ENCODE measurements around the gene MBTPS1. TPM values are rescaled to one million over a fixed set of nuclear protein-coding genes. Genes with fewer than 3 reads are reported as not detected.

The MBTPS1 gene
- total and polyA plus RNA-seq, 2 experiments from 2014 or later: 18.1 to 49.3 TPM

DNA sequence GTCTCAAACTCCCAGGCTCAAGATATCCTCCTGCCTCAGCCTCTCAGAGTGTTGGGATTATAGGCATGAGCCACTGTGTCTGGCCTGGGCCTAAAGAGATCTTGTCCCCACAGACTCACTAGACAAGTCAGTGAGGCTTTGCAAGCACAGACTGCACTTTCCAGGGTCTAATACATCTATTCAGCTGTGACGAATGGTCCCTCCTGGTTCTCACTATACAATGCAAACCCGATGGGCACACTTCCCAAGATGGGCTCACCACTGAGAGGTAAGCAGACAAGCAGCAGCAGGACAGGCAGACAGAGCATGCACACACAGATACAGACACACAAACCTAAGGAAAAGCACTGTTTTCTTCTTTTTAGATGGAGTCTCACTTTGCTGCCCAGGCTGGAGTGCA, 8.8 kb downstream of the MBTPS1 start:
- DNase-seq (ENCODE audit: low spot score): no peak
- H3K79me2 ChIP-seq (replicated peaks; ENCODE audit: insufficient read depth): peaks cover 100% of the 10 kb centered on the region
- no peaks in the 10 kb centered on the region for H3K36me3 ChIP-seq (ENCODE audit: insufficient read depth)
- peaks cover 1% of the 10 kb centered on the region for H3K27me3 Mint-ChIP-seq (ENCODE audit: insufficient read depth, low read depth, poor library complexity)
- no peak overlapping the region for H3K27ac ChIP-seq (ENCODE audit: low read depth)
- H3K27ac Mint-ChIP-seq: no peak overlapping the region
- no peak overlapping the region for H3K4me2 ChIP-seq
- no peaks in the 10 kb centered on the region for H3F3A ChIP-seq (replicated peaks; ENCODE audit: low read depth)
- no peak for ATAC-seq
- H2AFZ ChIP-seq: no peak overlapping the region
- no peaks in the 10 kb centered on the region for H3K4me1 ChIP-seq (ENCODE audit: insufficient read depth)
- no peaks in the 10 kb centered on the region; the same call in 1 of the 3 replicates for H3K4me1 Mint-ChIP-seq
- H3K27me3 ChIP-seq (ENCODE audit: insufficient read depth): no peaks in the 10 kb centered on the region
- no peaks in the 10 kb centered on the region for H3K9me2 ChIP-seq (ENCODE audit: insufficient read depth)
- TF ChIP-seq ZNF331 (CRISPR knock-in tag; IDR thresholded peaks at IDR 0.05; ENCODE audit: low read depth): no peak
- TF ChIP-seq, protein P1, sequence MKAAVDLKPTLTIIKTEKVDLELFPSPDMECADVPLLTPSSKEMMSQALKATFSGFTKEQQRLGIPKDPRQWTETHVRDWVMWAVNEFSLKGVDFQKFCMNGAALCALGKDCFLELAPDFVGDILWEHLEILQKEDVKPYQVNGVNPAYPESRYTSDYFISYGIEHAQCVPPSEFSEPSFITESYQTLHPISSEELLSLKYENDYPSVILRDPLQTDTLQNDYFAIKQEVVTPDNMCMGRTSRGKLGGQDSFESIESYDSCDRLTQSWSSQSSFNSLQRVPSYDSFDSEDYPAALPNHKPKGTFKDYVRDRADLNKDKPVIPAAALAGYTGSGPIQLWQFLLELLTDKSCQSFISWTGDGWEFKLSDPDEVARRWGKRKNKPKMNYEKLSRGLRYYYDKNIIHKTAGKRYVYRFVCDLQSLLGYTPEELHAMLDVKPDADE (IDR thresholded peaks at IDR 0.05): no peak
- TF ChIP-seq EZH2phosphoT487 (IDR thresholded peaks at IDR 0.05; ENCODE audit: unreplicated experiment): no peak
- no peak for TF ChIP-seq ZNF114 (CRISPR knock-in tag; IDR thresholded peaks at IDR 0.05)
- no peak for TF ChIP-seq JUNB (IDR thresholded peaks at IDR 0.05; ENCODE audit: unreplicated experiment)
- TF ChIP-seq STAT1 (IDR thresholded peaks at IDR 0.05; ENCODE audit: unreplicated experiment): no peak
- TF ChIP-seq, protein P2, sequence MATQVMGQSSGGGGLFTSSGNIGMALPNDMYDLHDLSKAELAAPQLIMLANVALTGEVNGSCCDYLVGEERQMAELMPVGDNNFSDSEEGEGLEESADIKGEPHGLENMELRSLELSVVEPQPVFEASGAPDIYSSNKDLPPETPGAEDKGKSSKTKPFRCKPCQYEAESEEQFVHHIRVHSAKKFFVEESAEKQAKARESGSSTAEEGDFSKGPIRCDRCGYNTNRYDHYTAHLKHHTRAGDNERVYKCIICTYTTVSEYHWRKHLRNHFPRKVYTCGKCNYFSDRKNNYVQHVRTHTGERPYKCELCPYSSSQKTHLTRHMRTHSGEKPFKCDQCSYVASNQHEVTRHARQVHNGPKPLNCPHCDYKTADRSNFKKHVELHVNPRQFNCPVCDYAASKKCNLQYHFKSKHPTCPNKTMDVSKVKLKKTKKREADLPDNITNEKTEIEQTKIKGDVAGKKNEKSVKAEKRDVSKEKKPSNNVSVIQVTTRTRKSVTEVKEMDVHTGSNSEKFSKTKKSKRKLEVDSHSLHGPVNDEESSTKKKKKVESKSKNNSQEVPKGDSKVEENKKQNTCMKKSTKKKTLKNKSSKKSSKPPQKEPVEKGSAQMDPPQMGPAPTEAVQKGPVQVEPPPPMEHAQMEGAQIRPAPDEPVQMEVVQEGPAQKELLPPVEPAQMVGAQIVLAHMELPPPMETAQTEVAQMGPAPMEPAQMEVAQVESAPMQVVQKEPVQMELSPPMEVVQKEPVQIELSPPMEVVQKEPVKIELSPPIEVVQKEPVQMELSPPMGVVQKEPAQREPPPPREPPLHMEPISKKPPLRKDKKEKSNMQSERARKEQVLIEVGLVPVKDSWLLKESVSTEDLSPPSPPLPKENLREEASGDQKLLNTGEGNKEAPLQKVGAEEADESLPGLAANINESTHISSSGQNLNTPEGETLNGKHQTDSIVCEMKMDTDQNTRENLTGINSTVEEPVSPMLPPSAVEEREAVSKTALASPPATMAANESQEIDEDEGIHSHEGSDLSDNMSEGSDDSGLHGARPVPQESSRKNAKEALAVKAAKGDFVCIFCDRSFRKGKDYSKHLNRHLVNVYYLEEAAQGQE (IDR thresholded peaks at IDR 0.05; ENCODE audit: unreplicated experiment): no peak
- H3K4me3 Mint-ChIP-seq: no peak overlapping the region
- peaks cover 24% of the 10 kb centered on the region; the same call in 1 of the 2 replicates for H4K20me1 ChIP-seq (replicated peaks; ENCODE audit: insufficient read depth)
- no peaks in the 10 kb centered on the region for H3K9me3 Mint-ChIP-seq
- H3K36me3 Mint-ChIP-seq (ENCODE audit: low read depth): no peaks in the 10 kb centered on the region
- H3K4me3 ChIP-seq: no peak overlapping the region

DNA sequence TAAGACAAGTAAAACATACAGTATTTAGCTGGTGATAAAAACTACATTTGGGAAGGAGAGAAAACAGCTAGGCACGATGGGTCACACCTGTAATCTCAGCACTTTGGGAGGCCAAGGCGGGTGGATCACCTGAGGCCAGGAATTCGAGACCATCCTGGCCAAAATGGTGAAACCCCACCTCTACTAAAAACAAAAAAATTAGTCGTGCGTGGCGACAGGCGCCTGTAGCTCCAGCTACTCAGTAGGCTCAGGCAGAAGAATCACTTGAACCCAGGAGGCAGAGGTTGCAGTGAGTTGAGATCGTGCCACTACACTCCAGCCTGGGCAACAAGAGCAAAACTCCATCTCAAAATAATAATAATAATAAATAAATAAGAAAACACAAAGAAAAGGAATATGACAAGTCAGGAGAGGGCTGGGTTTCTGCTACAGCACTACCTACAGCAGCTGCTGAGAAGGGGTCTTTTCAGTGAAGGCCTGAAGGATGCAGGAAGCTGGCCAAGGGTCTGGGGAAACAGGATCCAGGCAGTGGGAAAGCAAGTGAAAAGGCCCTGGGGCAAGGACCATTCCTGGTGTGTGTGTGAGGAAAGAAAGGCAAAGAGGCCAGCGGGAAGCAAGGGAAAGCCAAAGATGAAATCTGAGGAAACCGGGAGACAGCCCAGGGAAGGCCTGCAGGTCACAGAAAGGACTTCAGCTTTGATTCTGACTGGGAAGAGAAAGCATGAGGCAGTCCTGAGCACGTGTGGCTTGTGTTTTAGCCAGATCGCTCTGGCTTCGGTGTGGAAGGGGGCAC, 10.6 kb downstream of the MBTPS1 start:
- no peaks in the 10 kb centered on the region for H3F3A ChIP-seq (replicated peaks; ENCODE audit: low read depth)
- ATAC-seq (no peak), DNase-seq (ENCODE audit: low spot score) (no peak)
- TF ChIP-seq, protein P1 (IDR thresholded peaks at IDR 0.05): no peak
- TF ChIP-seq, protein P2 (IDR thresholded peaks at IDR 0.05; ENCODE audit: unreplicated experiment): no peak
- no peak for TF ChIP-seq NANOG (IDR thresholded peaks at IDR 0.05; ENCODE audit: borderline replicate concordance)
- Mint-ChIP-seq H3K9me3 (no peaks in the 10 kb centered on the region), H3K4me3 (no peak overlapping the region), H3K4me1 (peaks cover 2% of the 10 kb centered on the region; the same call in 2 of the 3 replicates), H3K27me3 (ENCODE audit: insufficient read depth, low read depth, poor library complexity) (peaks cover 1% of the 10 kb centered on the region), H3K27ac (no peak overlapping the region), H3K36me3 (ENCODE audit: low read depth) (peaks cover 6% of the 10 kb centered on the region; the same call in 1 of the 3 replicates)
- H3K79me2 ChIP-seq (replicated peaks; ENCODE audit: insufficient read depth): peaks cover 98% of the 10 kb centered on the region
- no peak overlapping the region for H2AFZ ChIP-seq
- peaks cover 24% of the 10 kb centered on the region; the same call in 1 of the 2 replicates for H4K20me1 ChIP-seq (replicated peaks; ENCODE audit: insufficient read depth)
- peaks cover 3% of the 10 kb centered on the region; the same call in 1 of the 2 replicates for H3K36me3 ChIP-seq (ENCODE audit: insufficient read depth)
- H3K4me1 ChIP-seq (ENCODE audit: insufficient read depth): no peaks in the 10 kb centered on the region
- H3K27me3 ChIP-seq (ENCODE audit: insufficient read depth): no peaks in the 10 kb centered on the region
- H3K9me2 ChIP-seq (ENCODE audit: insufficient read depth): no peaks in the 10 kb centered on the region
- no peak overlapping the region for H3K4me3 ChIP-seq
- no peak overlapping the region for H3K27ac ChIP-seq (ENCODE audit: low read depth)
- H3K4me2 ChIP-seq: no peak overlapping the region

Data from GM23338 (cell line).